HepG2 (cell line): ENCODE data around the gene TEF. TPM values are rescaled to one million over a fixed set of nuclear protein-coding genes. Genes with fewer than 3 reads are reported as not detected.

ENCODE experiments used
- ADNP ChIP-seq: sonication (generic); formaldehyde crosslinking; IDR thresholded peaks from 2 replicates; pipeline ENCODE4 v1.4.0; 2020; ENCODE audit warnings: missing genetic modification reagents
- AKNA ChIP-seq: sonication (generic); formaldehyde crosslinking; IDR thresholded peaks from 2 replicates; pipeline ENCODE4 v1.4.0; 2020; ENCODE audit warnings: missing genetic modification reagents, borderline replicate concordance
- ARID2 ChIP-seq: sonication (generic); formaldehyde crosslinking; IDR thresholded peaks from 2 replicates; pipeline ENCODE4 v1.8.1; 2022; ENCODE audit warnings: mild to moderate bottlenecking, missing genetic modification reagents, borderline replicate concordance
- ATF7 ChIP-seq, 2 experiments: fragments of 450-650 bp in 1 of 2; sonication (generic) in 1 of 2; formaldehyde crosslinking in 1 of 2; IDR thresholded peaks; 2 replicates each; pipeline versions ENCODE4 v1.4.0 to v1.6.1; 2016 to 2020; ENCODE audit warnings: antibody characterized with exemption in 1 of 2, mild to moderate bottlenecking in 1 of 2, missing genetic modification reagents in 1 of 2
- CTCF ChIP-seq: sonication (generic); formaldehyde crosslinking; IDR thresholded peaks from 2 replicates; pipeline ENCODE4 v1.5.0; 2020; ENCODE audit warnings: mild to moderate bottlenecking, missing genetic modification reagents, moderate library complexity
- SNAPC4 ChIP-seq: sonication (generic); formaldehyde crosslinking; IDR thresholded peaks from 2 replicates; pipeline ENCODE4 v1.4.0; 2020; ENCODE audit warnings: mild to moderate bottlenecking, missing genetic modification reagents
- THRA ChIP-seq: sonication (generic); formaldehyde crosslinking; IDR thresholded peaks from 2 replicates; pipeline ENCODE4 v1.4.0; 2020; ENCODE audit warnings: missing genetic modification reagents, borderline replicate concordance
- TOPORS ChIP-seq: sonication (generic); formaldehyde crosslinking; IDR thresholded peaks from 2 replicates; pipeline ENCODE4 v1.8.0; 2023; ENCODE audit warnings: mild to moderate bottlenecking, missing genetic modification reagents
- ZNF326 ChIP-seq: sonication (generic); formaldehyde crosslinking; IDR thresholded peaks from 2 replicates; pipeline ENCODE4 v1.4.0; 2020; ENCODE audit warnings: missing genetic modification reagents, borderline replicate concordance
- ZNF558 ChIP-seq: sonication (generic); formaldehyde crosslinking; IDR thresholded peaks from 2 replicates; pipeline ENCODE4 v1.9.0; 2022; ENCODE audit warnings: mild to moderate bottlenecking, missing genetic modification reagents, borderline replicate concordance
- ZNF629 ChIP-seq: sonication (generic); formaldehyde crosslinking; conservative IDR thresholded peaks from 2 replicates; pipeline ENCODE4 v1.5.0; 2020; ENCODE audit warnings: missing genetic modification reagents
- ZNF672 ChIP-seq: sonication (generic); formaldehyde crosslinking; IDR thresholded peaks from 2 replicates; pipeline ENCODE4 v1.8.1; 2022; ENCODE audit warnings: missing genetic modification reagents
- ZNF674 ChIP-seq: sonication (generic); formaldehyde crosslinking; IDR thresholded peaks from 2 replicates; pipeline ENCODE4 v1.5.0; 2020; ENCODE audit warnings: low read depth, mild to moderate bottlenecking, missing genetic modification reagents
- ZNF891 ChIP-seq: sonication (generic); formaldehyde crosslinking; IDR thresholded peaks from 2 replicates; pipeline ENCODE4 v1.5.0; 2020; ENCODE audit warnings: mild to moderate bottlenecking, missing genetic modification reagents
- polyA plus RNA-seq, 8 experiments: library from polyadenylated mRNA; depleted of rRNA in 3 of 8; stranded (reverse) in 7 of 8; unstranded in 1 of 8; fragments of >200 nt; fragmentation: Illumina TruSeq in 4 of 8; extraction: Trizol in 4 of 8; gene quantifications; 2 replicates each; pipeline versions ENCODE4 v1.2.1 to v1.2.3, GENCODE V29; 2011 to 2016; ENCODE audit warnings: low read depth in 4 of 8, missing spikeins in 1 of 8, mixed read lengths in 1 of 8; ENCODE audit not compliant: insufficient read depth in 1 of 8
- total RNA-seq, 5 experiments: library from RNA; depleted of rRNA; stranded (reverse); fragments of >200 nt; fragmentation: Illumina TruSeq; extraction: Trizol; gene quantifications; 2 replicates each; pipeline ENCODE4 v1.2.3, GENCODE V29; 2016; ENCODE audit warnings: low read depth in 1 of 5

TEF gene
- total and polyA plus RNA-seq, 2 of the 13 experiments (the other 11 are each of a cell fraction or from before 2014, with no cell fraction given) = 7.6 to 11.2 TPM

- TF ChIP-seq ARID2 (CRISPR knock-in tag) (no peak), SNAPC4 (no peak), TOPORS (CRISPR knock-in tag) (no peak), ADNP (CRISPR knock-in tag) (0 out of 2 replicates have a peak, but pooled peaks have one; percentile 45), ATF7 (IDR thresholded peaks at IDR 0.05) (no peak), ATF7 (CRISPR knock-in tag; IDR thresholded peaks at IDR 0.05) (no peak), THRA (CRISPR knock-in tag) (peak; percentile 78; the same call in 1 of the 2 replicates), CTCF (CRISPR knock-in tag) (peak; percentile 100), ZNF558 (CRISPR knock-in tag) (no peak), ZNF326 (CRISPR knock-in tag) (0 out of 2 replicates have a peak, but pooled peaks have one; percentile 57), ZNF674 (CRISPR knock-in tag) (no peak), ZNF891 (CRISPR knock-in tag) (no peak), ZNF672 (CRISPR knock-in tag) (no peak), AKNA (CRISPR knock-in tag) (no peak), ZNF629 (no peak)
Observed at GRCh38 chr22:41403532-41404318, 22.0 kb downstream of the TEF start (continued).
